ENCODE measurements around the gene PDXP. TPM values are rescaled to one million over a fixed set of nuclear protein-coding genes. Genes with fewer than 3 reads are reported as not detected.
A peak's percentile ranks its signal among the peaks of the same experiment; 100 is the strongest.

The PDXP gene
- total and polyA plus RNA-seq, 2 of the 13 experiments (the other 11 are each of a cell fraction or from before 2014, with no cell fraction given): 58.2 to 70.6 TPM

GRCh38 chr22:37631448-37632173 lies 26.9 kb upstream of the PDXP start (continued):
- TF ChIP-seq CSRNP1 (CRISPR knock-in tag; IDR thresholded peaks at IDR 0.05): 0 out of 2 replicates have a peak, but pooled peaks have one; percentile 38
- no peak for TF ChIP-seq HOMEZ (CRISPR knock-in tag; IDR thresholded peaks at IDR 0.05; ENCODE audit: low read depth)
- peak; percentile 69 for TF ChIP-seq MEF2D (CRISPR knock-in tag; IDR thresholded peaks at IDR 0.05)
- peak; percentile 56; the same call in 1 of the 2 replicates for TF ChIP-seq IRF2 (CRISPR knock-in tag; IDR thresholded peaks at IDR 0.05)
- no peak for TF ChIP-seq CEBPG (CRISPR knock-in tag; IDR thresholded peaks at IDR 0.05)
- peak; percentile 57 for TF ChIP-seq ZNF629 (CRISPR knock-in tag; conservative IDR thresholded peaks at IDR 0.05)
- TF ChIP-seq ZNF850 (CRISPR knock-in tag; conservative IDR thresholded peaks at IDR 0.05): no peak
- peak; percentile 47; the same call in 1 of the 2 replicates for TF ChIP-seq SIX4 (CRISPR knock-in tag; IDR thresholded peaks at IDR 0.05)
- TF ChIP-seq ATRX (CRISPR knock-in tag; IDR thresholded peaks at IDR 0.05; ENCODE audit: borderline replicate concordance): no peak
- TF ChIP-seq, protein P1, sequence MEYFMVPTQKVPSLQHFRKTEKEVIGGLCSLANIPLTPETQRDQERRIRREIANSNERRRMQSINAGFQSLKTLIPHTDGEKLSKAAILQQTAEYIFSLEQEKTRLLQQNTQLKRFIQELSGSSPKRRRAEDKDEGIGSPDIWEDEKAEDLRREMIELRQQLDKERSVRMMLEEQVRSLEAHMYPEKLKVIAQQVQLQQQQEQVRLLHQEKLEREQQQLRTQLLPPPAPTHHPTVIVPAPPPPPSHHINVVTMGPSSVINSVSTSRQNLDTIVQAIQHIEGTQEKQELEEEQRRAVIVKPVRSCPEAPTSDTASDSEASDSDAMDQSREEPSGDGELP (IDR thresholded peaks at IDR 0.05; ENCODE audit: borderline replicate concordance, low read depth): peak; percentile 98
- TF ChIP-seq ADNP (CRISPR knock-in tag; IDR thresholded peaks at IDR 0.05): no peak
- TF ChIP-seq MYC (CRISPR knock-in tag; IDR thresholded peaks at IDR 0.05; ENCODE audit: borderline replicate concordance): peak; percentile 75; the same call in 1 of the 2 replicates
- 0 out of 2 replicates have a peak, but pooled peaks have one; percentile 42 for TF ChIP-seq KMT2A (CRISPR knock-in tag; IDR thresholded peaks at IDR 0.05)
- TF ChIP-seq ZBTB7B (CRISPR knock-in tag; IDR thresholded peaks at IDR 0.05): peak; percentile 66; the same call in 1 of the 2 replicates
- TF ChIP-seq, protein P2, sequence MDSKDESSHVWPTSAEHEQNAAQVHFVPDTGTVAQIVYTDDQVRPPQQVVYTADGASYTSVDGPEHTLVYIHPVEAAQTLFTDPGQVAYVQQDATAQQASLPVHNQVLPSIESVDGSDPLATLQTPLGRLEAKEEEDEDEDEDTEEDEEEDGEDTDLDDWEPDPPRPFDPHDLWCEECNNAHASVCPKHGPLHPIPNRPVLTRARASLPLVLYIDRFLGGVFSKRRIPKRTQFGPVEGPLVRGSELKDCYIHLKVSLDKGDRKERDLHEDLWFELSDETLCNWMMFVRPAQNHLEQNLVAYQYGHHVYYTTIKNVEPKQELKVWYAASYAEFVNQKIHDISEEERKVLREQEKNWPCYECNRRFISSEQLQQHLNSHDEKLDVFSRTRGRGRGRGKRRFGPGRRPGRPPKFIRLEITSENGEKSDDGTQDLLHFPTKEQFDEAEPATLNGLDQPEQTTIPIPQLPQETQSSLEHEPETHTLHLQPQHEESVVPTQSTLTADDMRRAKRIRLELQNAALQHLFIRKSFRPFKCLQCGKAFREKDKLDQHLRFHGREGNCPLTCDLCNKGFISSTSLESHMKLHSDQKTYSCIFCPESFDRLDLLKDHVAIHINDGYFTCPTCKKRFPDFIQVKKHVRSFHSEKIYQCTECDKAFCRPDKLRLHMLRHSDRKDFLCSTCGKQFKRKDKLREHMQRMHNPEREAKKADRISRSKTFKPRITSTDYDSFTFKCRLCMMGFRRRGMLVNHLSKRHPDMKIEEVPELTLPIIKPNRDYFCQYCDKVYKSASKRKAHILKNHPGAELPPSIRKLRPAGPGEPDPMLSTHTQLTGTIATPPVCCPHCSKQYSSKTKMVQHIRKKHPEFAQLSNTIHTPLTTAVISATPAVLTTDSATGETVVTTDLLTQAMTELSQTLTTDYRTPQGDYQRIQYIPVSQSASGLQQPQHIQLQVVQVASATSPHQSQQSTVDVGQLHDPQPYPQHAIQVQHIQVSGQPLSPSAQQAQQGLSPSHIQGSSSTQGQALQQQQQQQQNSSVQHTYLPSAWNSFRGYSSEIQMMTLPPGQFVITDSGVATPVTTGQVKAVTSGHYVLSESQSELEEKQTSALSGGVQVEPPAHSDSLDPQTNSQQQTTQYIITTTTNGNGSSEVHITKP (CRISPR knock-in tag; IDR thresholded peaks at IDR 0.05; ENCODE audit: low read depth): peak; percentile 47; the same call in 1 of the 2 replicates
- TF ChIP-seq DRAP1 (CRISPR knock-in tag; IDR thresholded peaks at IDR 0.05): 0 out of 2 replicates have a peak, but pooled peaks have one; percentile 63
- TF ChIP-seq, protein P3, sequence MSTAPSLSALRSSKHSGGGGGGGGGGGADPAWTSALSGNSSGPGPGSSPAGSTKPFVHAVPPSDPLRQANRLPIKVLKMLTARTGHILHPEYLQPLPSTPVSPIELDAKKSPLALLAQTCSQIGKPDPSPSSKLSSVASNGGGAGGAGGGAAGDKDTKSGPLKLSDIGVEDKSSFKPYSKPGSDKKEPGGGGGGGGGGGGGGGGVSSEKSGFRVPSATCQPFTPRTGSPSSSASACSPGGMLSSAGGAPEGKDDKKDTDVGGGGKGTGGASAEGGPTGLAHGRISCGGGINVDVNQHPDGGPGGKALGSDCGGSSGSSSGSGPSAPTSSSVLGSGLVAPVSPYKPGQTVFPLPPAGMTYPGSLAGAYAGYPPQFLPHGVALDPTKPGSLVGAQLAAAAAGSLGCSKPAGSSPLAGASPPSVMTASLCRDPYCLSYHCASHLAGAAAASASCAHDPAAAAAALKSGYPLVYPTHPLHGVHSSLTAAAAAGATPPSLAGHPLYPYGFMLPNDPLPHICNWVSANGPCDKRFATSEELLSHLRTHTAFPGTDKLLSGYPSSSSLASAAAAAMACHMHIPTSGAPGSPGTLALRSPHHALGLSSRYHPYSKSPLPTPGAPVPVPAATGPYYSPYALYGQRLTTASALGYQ (CRISPR knock-in tag; IDR thresholded peaks at IDR 0.05): no peak
- peak; percentile 31; the same call in 1 of the 2 replicates for TF ChIP-seq ZNF772 (CRISPR knock-in tag; IDR thresholded peaks at IDR 0.05)
- TF ChIP-seq ATF7-NPFF (CRISPR knock-in tag; IDR thresholded peaks at IDR 0.05; ENCODE audit: low read depth): no peak

All from HepG2 (cell line).